Upper lobe of left lung (tissue), 4 donors: Measurements from ENCODE around the gene USP10.

Experiments
- CTCF ChIP-seq, 6 experiments: fragments of 450-650 bp in 4 of 6; fragments of 200-600 bp in 2 of 6; sonication (generic) in 2 of 6; IDR thresholded peaks; one replicate each; pipeline ENCODE4 v1.5.1; 2016 to 2019; ENCODE audit warnings: antibody characterized with exemption in 6 of 6
- EP300 ChIP-seq, 4 donors: sonication (generic); formaldehyde crosslinking; IDR thresholded peaks; one replicate each; pipeline ENCODE4 v1.5.1; 2017; ENCODE audit warnings: antibody characterized with exemption in 4 of 4, control low read depth in 2 of 4

DNA sequence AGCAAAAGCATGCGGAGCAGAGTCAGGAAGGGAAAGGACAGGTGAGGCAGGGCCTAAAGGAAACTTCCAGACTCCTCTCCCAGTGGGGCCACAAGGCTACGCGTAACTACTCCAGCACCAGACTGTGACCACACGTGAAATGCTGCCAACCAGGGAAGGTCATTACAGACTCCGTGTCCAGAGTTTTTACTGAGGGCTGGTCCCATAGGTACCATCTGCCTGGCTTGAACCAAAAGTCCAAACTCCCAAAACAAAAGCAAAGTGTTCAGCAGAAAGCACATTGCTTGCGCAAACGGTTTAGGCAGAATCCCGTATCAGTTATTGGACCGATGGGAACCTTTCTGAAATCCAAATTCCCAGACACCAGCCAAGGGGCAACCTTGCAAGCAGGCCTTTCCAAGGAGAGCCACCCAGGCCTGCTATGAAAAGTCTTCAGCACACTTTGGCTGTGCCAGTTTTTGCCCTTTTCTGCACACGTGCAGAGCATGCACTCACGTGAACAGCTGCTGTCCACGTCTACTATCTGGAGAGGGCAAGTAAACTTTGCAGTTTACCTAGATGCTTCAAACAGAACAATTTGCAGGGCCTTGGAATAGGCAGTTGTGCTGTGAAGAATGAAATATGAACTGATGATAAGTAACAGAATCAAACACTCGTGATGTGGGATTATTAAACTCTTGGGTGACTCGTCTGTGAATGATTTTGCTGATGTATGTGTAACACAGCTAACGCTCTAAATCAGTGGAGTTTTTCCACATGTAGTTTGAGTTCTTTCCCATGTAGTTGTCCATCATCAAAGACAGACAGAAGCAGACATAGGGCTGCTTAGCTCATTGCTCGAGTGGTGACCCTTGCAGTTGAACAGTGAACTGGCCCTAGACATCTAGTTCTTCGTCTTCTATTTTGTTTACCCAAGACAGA, 61.9 kb downstream of the USP10 start:
- TF ChIP-seq CTCF (IDR thresholded peaks at IDR 0.05) (no peak), EP300 (IDR thresholded peaks at IDR 0.05) (no peak)
